Stimulated activated CD8-positive, alpha-beta memory T cell treated with anti-CD3 and anti-CD28 coated beads, Interleukin-15, amount 100 ng/mL, for 4 hours (primary cell): ENCODE data around the gene WNT16.
"Not testable (repeated sequence)": the region's sequence is repeated elsewhere in the genome, so short reads cannot be mapped to it uniquely, and the experiment has no call there.

Source experiments
- DNase-seq, 2 donors: peaks; one replicate each; pipeline ENCODE4 v3.0.0-alpha.2; 2020; ENCODE audit warnings: low read depth in 2 of 2

WNT16 gene

GRCh38 chr7:121306565-121306964 is 22.2 kb upstream of the WNT16 start:
- DNase-seq: no peak

GRCh38 chr7:121307021-121307574 is 21.7 kb upstream of the WNT16 start:
- DNase-seq: no peak

- no peak for DNase-seq
Measured at GRCh38 chr7:121313220-121313792, 15.5 kb upstream of the WNT16 start.

- DNase-seq: no peak
Measured at GRCh38 chr7:121313793-121314676, 14.8 kb upstream of the WNT16 start.

GRCh38 chr7:121315170-121315569 is 13.6 kb upstream of the WNT16 start:
- DNase-seq: not testable (repeated sequence)

GRCh38 chr7:121322460-121322859 is 6.3 kb upstream of the WNT16 start:
- DNase-seq: no peak

GRCh38 chr7:121323515-121324302 is 5.1 kb upstream of the WNT16 start:
- DNase-seq: no peak

- no peak for DNase-seq
Measured at GRCh38 chr7:121327671-121328070, 1.1 kb upstream of the WNT16 start.

- DNase-seq: no peak
Measured at GRCh38 chr7:121329191-121330052, 622 bp downstream of the WNT16 start.

- no peak for DNase-seq
Measured at GRCh38 chr7:121330053-121330833, 1.4 kb downstream of the WNT16 start.

- no peak for DNase-seq
Measured at GRCh38 chr7:121331048-121331447, 2.2 kb downstream of the WNT16 start.

- DNase-seq: no peak
Measured at GRCh38 chr7:121331574-121331973, 2.8 kb downstream of the WNT16 start.

GRCh38 chr7:121334376-121334775 is 5.6 kb downstream of the WNT16 start:
- DNase-seq: no peak

GRCh38 chr7:121334875-121335648 is 6.3 kb downstream of the WNT16 start:
- no peak for DNase-seq

GRCh38 chr7:121336579-121336978 is 7.8 kb downstream of the WNT16 start:
- no peak for DNase-seq

GRCh38 chr7:121337398-121337797 is 8.6 kb downstream of the WNT16 start:
- no peak for DNase-seq

GRCh38 chr7:121339082-121339481 is 10.3 kb downstream of the WNT16 start:
- DNase-seq: no peak

GRCh38 chr7:121341933-121342332 is 13.1 kb downstream of the WNT16 start:
- DNase-seq: no peak

- DNase-seq: no peak
Measured at GRCh38 chr7:121342631-121343030, 13.8 kb downstream of the WNT16 start.

GRCh38 chr7:121343302-121343701 is 14.5 kb downstream of the WNT16 start:
- no peak for DNase-seq
